ENCODE measurements around the gene CYP26A1. TPM values are rescaled to one million over a fixed set of nuclear protein-coding genes. Genes with fewer than 3 reads are reported as not detected.

The CYP26A1 gene
- total RNA-seq, 1 donor = not detected

GRCh38 chr10:93110472-93111146, 36.9 kb downstream of the CYP26A1 start:
- Histone ChIP-seq H3K4me1 (ENCODE audit: insufficient read depth, low read length) (peaks cover 4% of the 10 kb centered on the region), H3K4me3 (ENCODE audit: low read length) (no peak overlapping the region), H3K9me3 (ENCODE audit: low read depth, low read length) (no peaks in the 10 kb centered on the region), H3K27me3 (ENCODE audit: insufficient read depth, low read length) (peaks cover 4% of the 10 kb centered on the region)

DNA sequence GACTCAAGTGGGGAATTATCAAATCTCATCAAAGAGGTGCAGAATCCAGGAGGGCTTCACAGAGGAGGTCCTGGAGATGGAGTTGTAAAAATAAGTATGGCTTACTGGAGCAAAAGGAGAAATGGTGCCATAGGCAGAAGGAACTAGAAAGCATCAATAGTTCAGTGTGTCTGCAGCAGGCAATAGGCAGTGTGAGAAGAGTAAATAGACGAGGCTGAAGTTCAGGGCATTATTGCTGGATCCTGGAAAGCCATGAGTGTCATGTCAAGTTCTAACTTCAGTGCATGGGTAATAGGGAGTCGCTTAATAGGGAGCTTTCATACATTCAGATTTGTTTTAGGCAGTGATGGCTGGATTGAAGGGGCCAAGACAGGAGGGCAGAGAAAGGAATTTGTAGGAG, 39.3 kb downstream of the CYP26A1 start:
- peaks cover 4% of the 10 kb centered on the region for H3K27me3 ChIP-seq (ENCODE audit: insufficient read depth, low read length)
- H3K4me1 ChIP-seq (ENCODE audit: insufficient read depth, low read length) = peaks cover 6% of the 10 kb centered on the region
- H3K4me3 ChIP-seq (ENCODE audit: low read length) = no peak overlapping the region
- H3K9me3 ChIP-seq (ENCODE audit: low read depth, low read length) = no peaks in the 10 kb centered on the region

GRCh38 chr10:93115661-93116383, 42.1 kb downstream of the CYP26A1 start:
- no peaks in the 10 kb centered on the region for H3K9me3 ChIP-seq (ENCODE audit: low read depth, low read length)
- H3K27me3 ChIP-seq (ENCODE audit: insufficient read depth, low read length) = peaks cover 4% of the 10 kb centered on the region
- no peak overlapping the region for H3K4me3 ChIP-seq (ENCODE audit: low read length)
- peaks cover 6% of the 10 kb centered on the region for H3K4me1 ChIP-seq (ENCODE audit: insufficient read depth, low read length)

- Histone ChIP-seq H3K4me1 (ENCODE audit: insufficient read depth, low read length) (peaks cover 17% of the 10 kb centered on the region), H3K27me3 (ENCODE audit: insufficient read depth, low read length) (no peaks in the 10 kb centered on the region), H3K4me3 (ENCODE audit: low read length) (no peak overlapping the region), H3K9me3 (ENCODE audit: low read depth, low read length) (peaks cover 1% of the 10 kb centered on the region)
Measured at GRCh38 chr10:93121311-93121710, 47.6 kb downstream of the CYP26A1 start.

DNA sequence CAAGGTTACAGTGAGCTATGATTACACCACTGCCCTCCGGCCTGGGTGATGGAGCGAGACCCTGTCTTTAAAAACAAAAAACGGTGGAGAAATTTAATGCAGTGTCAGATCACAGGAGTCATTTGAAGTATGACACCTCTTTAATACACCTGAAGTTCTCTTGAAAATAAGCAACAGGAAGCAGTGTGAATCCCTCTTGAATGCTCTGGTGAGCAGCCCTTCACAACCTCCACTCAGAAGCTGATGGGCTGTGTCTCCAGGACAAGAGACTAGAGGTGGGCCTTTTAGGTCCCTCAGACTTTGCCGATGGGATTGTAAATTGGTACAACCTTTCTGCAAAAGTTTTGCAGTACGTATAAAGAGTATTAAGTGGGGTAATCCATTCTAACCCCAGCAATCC, 50.1 kb downstream of the CYP26A1 start:
- Histone ChIP-seq H3K4me3 (ENCODE audit: low read length) (no peak overlapping the region), H3K27me3 (ENCODE audit: insufficient read depth, low read length) (no peaks in the 10 kb centered on the region), H3K9me3 (ENCODE audit: low read depth, low read length) (peaks cover 8% of the 10 kb centered on the region), H3K4me1 (ENCODE audit: insufficient read depth, low read length) (peaks cover 17% of the 10 kb centered on the region)

DNA sequence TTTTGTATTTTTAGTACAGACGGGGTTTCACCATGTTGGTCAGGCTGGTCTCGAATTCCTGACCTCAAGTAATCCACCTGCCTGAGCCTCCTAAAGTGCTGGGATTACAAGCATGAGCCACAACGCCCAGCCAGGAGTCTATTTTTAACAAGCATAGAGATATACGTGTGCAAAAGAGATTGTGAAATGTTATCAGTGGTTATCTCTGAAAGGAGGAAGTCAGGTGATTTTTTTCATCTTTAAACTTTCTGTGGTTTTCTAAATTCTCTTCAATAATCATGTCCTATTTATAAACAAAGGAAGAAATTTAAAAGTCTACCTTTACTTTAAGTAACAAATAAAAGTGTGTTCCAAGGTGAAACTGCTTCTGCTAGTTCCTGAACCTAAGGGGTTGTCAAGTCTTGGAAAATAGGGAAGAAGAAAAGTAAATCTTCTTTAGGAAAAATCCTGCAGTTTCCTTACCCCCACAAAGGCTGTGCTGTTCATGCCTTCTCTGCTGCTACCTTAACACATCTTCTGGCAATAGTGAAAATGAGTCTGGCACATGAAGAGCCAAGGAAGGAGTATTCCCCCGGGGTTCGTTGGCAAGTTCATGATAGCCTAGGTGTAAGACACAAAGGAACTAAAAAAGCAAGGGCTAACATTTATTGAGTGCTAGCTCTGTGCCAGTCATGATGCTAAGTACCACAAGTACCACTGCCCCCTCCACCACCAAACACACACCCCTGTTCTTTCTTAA, 51.1 kb downstream of the CYP26A1 start:
- peaks cover 17% of the 10 kb centered on the region for H3K4me1 ChIP-seq (ENCODE audit: insufficient read depth, low read length)
- peaks cover 8% of the 10 kb centered on the region for H3K9me3 ChIP-seq (ENCODE audit: low read depth, low read length)
- no peaks in the 10 kb centered on the region for H3K27me3 ChIP-seq (ENCODE audit: insufficient read depth, low read length)
- no peak overlapping the region for H3K4me3 ChIP-seq (ENCODE audit: low read length)

GRCh38 chr10:93125966-93126365, 52.3 kb downstream of the CYP26A1 start:
- Histone ChIP-seq H3K4me3 (ENCODE audit: low read length) (no peak overlapping the region), H3K9me3 (ENCODE audit: low read depth, low read length) (peaks cover 8% of the 10 kb centered on the region), H3K4me1 (ENCODE audit: insufficient read depth, low read length) (peaks cover 17% of the 10 kb centered on the region), H3K27me3 (ENCODE audit: insufficient read depth, low read length) (no peaks in the 10 kb centered on the region)

GRCh38 chr10:93126483-93127052, 52.9 kb downstream of the CYP26A1 start:
- Histone ChIP-seq H3K9me3 (ENCODE audit: low read depth, low read length) (peaks cover 8% of the 10 kb centered on the region), H3K4me3 (ENCODE audit: low read length) (no peak overlapping the region), H3K4me1 (ENCODE audit: insufficient read depth, low read length) (peaks cover 17% of the 10 kb centered on the region), H3K27me3 (ENCODE audit: insufficient read depth, low read length) (no peaks in the 10 kb centered on the region)

Other genes starting within 250 kb of the CYP26A1 start
- gene EXOC6, start 225.4 kb upstream of the CYP26A1 start, total RNA-seq = 13.5 TPM
- not detected for gene CYP26C1, start 13.1 kb upstream of the CYP26A1 start, total RNA-seq